HCT116 (cell line): ENCODE measurements around the gene PRRG2. TPM values are rescaled to one million over a fixed set of nuclear protein-coding genes. Genes with fewer than 3 reads are reported as not detected.
A peak's percentile ranks its signal among the peaks of the same experiment; 100 is the strongest.

ENCODE experiments used
- ATAC-seq: fragments of 200-7000 bp; cut with Tn5 transposase; 2 replicates; pipeline ENCODE4 v1.9.1; 2020; ENCODE audit warnings: mild to moderate bottlenecking, moderate library complexity
- BruUV-seq: library from RNA; stranded (reverse); fragments of 400-500 nt; replicated peaks from 2 replicates; lab custom pipeline; 2021; lab: Mats Ljungman, UMichigan
- CTCF ChIA-PET: fragments of 300-600 bp; sonication (Branson Sonifier 250); formaldehyde crosslinking; loops from one replicate; lab custom pipeline; 2021; ENCODE audit warnings: antibody characterized with exemption; lab: Charles Lee
- POLR2A ChIA-PET: fragments of 300-600, 350-600 bp; sonication (Branson Sonifier 250); formaldehyde crosslinking; loops from one replicate; lab custom pipeline; 2021; ENCODE audit warnings: antibody characterized with exemption; lab: Charles Lee
- RAD21 ChIA-PET, 2 experiments: fragments of 300-600 bp; sonication (Branson Sonifier 250); formaldehyde crosslinking; loops; one replicate each; lab custom pipeline; 2023; ENCODE audit warnings: low total read pairs in 2 of 2; ENCODE audit not compliant: uncharacterized antibody in 2 of 2, unreplicated experiment in 2 of 2, low non-redundant PET in 1 of 2; lab: Charles Lee
- DNase-seq: peaks from one replicate; pipeline ENCODE4 v3.0.0-alpha.2; 2010; ENCODE audit warnings: low read depth, low spot score
- H2AFZ ChIP-seq: fragments of 200-600 bp; shearing (Covaris generic), sonication (generic); 2 replicates; pipeline ENCODE4 v1.6.1; 2017; ENCODE audit warnings: low read depth, mixed run types, mixed read lengths, antibody characterized with exemption, low read length; ENCODE audit not compliant: poor library complexity, severe bottlenecking
- H3K27ac ChIP-seq: 2 replicates; pipeline ENCODE4 v1.5.1; 2012; ENCODE audit warnings: low read depth, low read length
- H3K27me3 ChIP-seq: fragments of 200-600 bp; sonication (generic); 2 replicates; pipeline ENCODE4 v1.6.1; 2016; ENCODE audit warnings: mixed run types, low read length, mixed read lengths; ENCODE audit not compliant: insufficient read depth
- H3K36me3 ChIP-seq, 2 experiments: fragments of 200-500 bp in 1 of 2; fragments of 200-600 bp in 1 of 2; sonication (Bioruptor generic) in 1 of 2; sonication (generic) in 1 of 2; 2 replicates each; pipeline versions ENCODE4 v1.5.1 to v1.6.1; 2014 to 2016; ENCODE audit warnings: low read length in 2 of 2, inconsistent platforms in 1 of 2, mixed read lengths in 1 of 2, mixed run types in 1 of 2; ENCODE audit not compliant: insufficient read depth in 2 of 2, control insufficient read depth in 1 of 2
- H3K4me1 ChIP-seq, 2 experiments: fragments of 200-600 bp in 1 of 2; sonication (generic) in 1 of 2; 2 replicates each; pipeline versions ENCODE4 v1.5.1 to v1.6.1; 2012 to 2017; ENCODE audit warnings: low read length in 2 of 2, inconsistent platforms in 1 of 2, mild to moderate bottlenecking in 1 of 2, mixed read lengths in 1 of 2, mixed run types in 1 of 2, moderate library complexity in 1 of 2; ENCODE audit not compliant: insufficient read depth in 2 of 2, control insufficient read depth in 1 of 2
- H3K4me2 ChIP-seq: fragments of 200-600 bp; sonication (generic); 2 replicates; pipeline ENCODE4 v1.6.1; 2017; ENCODE audit warnings: mixed run types, low read length, mixed read lengths
- H3K4me3 ChIP-seq, 2 experiments: fragments of 200-600 bp in 1 of 2; sonication (generic) in 1 of 2; replicated peaks in 1 of 2; 2 replicates each; pipeline ENCODE4 v1.5.1; 2011 to 2016; ENCODE audit warnings: low read length in 2 of 2, control low read depth in 1 of 2, low read depth in 1 of 2, mild to moderate bottlenecking in 1 of 2, mixed read lengths in 1 of 2, mixed run types in 1 of 2
- H3K79me2 ChIP-seq: fragments of 200-600 bp; sonication (generic); 2 replicates; pipeline ENCODE4 v1.6.1; 2017; ENCODE audit warnings: mild to moderate bottlenecking, mixed run types, low read length, moderate library complexity, mixed read lengths; ENCODE audit not compliant: insufficient read depth
- H3K9ac ChIP-seq: fragments of 200-600 bp; sonication (generic); 2 replicates; pipeline ENCODE4 v1.6.1; 2016; ENCODE audit warnings: low read length, mixed read lengths
- H3K9me2 ChIP-seq: fragments of 200-600 bp; sonication (generic), shearing (Covaris generic); 2 replicates; pipeline ENCODE4 v1.6.1; 2017; ENCODE audit warnings: mixed run types, mild to moderate bottlenecking, moderate library complexity; ENCODE audit not compliant: insufficient read depth
- H3K9me3 ChIP-seq, 2 experiments: fragments of 200-500 bp in 1 of 2; fragments of 200-600 bp in 1 of 2; sonication (Bioruptor generic) in 1 of 2; sonication (generic) in 1 of 2; 2 replicates each; pipeline ENCODE4 v1.6.1; 2014 to 2017; ENCODE audit warnings: low read length in 2 of 2, mixed read lengths in 2 of 2, inconsistent platforms in 1 of 2, low read depth in 1 of 2, mild to moderate bottlenecking in 1 of 2, mixed run types in 1 of 2, moderate library complexity in 1 of 2; ENCODE audit not compliant: control insufficient read depth in 1 of 2, insufficient read depth in 1 of 2
- H4K20me1 ChIP-seq: fragments of 200-600 bp; sonication (generic), shearing (Covaris generic); 2 replicates; pipeline ENCODE4 v1.6.1; 2017; ENCODE audit warnings: mixed run types, mild to moderate bottlenecking, moderate library complexity; ENCODE audit not compliant: insufficient read depth
- CBX3 ChIP-seq: IDR thresholded peaks from 2 replicates; pipeline ENCODE4 v1.6.1; 2012; ENCODE audit warnings: low read depth
- CEBPB ChIP-seq: IDR thresholded peaks from 2 replicates; pipeline ENCODE4 v1.6.1; 2012; ENCODE audit warnings: low read depth
- EGR1 ChIP-seq: IDR thresholded peaks from 2 replicates; pipeline ENCODE4 v1.6.1; 2012; ENCODE audit warnings: low read depth
- ELF1 ChIP-seq: IDR thresholded peaks from 2 replicates; pipeline ENCODE4 v1.6.1; 2012; ENCODE audit warnings: low read depth, borderline replicate concordance
- EZH2phosphoT487 ChIP-seq: fragments of 200-600 bp; IDR thresholded peaks from 2 replicates; pipeline ENCODE4 v1.6.1; 2018; ENCODE audit warnings: antibody characterized with exemption, borderline replicate concordance
- JUND ChIP-seq: IDR thresholded peaks from 2 replicates; pipeline ENCODE4 v1.6.1; 2012
- POLR2AphosphoS5 ChIP-seq: IDR thresholded peaks from 2 replicates; pipeline ENCODE4 v1.6.1; 2011; ENCODE audit warnings: mild to moderate bottlenecking, low read depth, low read length, moderate library complexity
- ZFX ChIP-seq: fragments of 450-650 bp; IDR thresholded peaks from 2 replicates; pipeline ENCODE4 v1.6.1; 2017
- intact Hi-C: fragments of 100-400 bp; cut with micrococcal nuclease; formaldehyde crosslinking; loops from 2 replicates; pipeline ENCODE4 v1.10.0; 2022
- total RNA-seq: library from RNA; stranded (reverse); gene quantifications from one replicate; pipeline ENCODE4 v1.2.1, GENCODE V29; 2021; ENCODE audit not compliant: unreplicated experiment
- TF ChIP-seq, protein P1 (sequence below): IDR thresholded peaks from 2 replicates; pipeline ENCODE4 v1.6.1; 2011; ENCODE audit warnings: mild to moderate bottlenecking, low read length, moderate library complexity; ENCODE audit not compliant: insufficient replicate concordance; ENCODE audit errors: extremely low read depth
- TF ChIP-seq, protein P2 (sequence below): IDR thresholded peaks from 2 replicates; pipeline ENCODE4 v1.6.1; 2012
- TF ChIP-seq, protein P3 (sequence below): IDR thresholded peaks from 2 replicates; pipeline ENCODE4 v1.6.1; 2012

PRRG2 gene
- total RNA-seq, 1 experiment from 2014 or later, result 6.2 TPM

DNA sequence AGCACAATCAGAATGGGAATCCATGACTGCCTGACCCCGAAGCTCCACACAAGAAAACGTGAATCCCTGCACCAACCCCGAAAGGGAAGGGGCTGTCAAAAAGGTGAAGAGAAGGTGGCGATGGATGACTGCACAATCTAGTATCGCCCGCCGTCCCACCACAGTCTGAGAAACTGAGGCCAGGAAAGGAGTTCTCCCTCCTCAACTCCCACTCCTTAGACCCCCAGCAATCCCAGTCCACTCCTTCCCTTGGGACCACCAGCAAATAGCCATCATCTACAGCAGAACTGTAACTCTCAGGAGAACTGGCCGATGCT, 1.2 kb upstream of the PRRG2 start:
- Histone ChIP-seq H3K9me2 (no peaks in the 10 kb centered on the region), H3K4me2 (peak overlapping the region; percentile 97), H3K27me3 (no peaks in the 10 kb centered on the region), H3K36me3 (peaks cover 4 to 6% of the 10 kb centered on the region in 2 experiments; a peak in 2 of 4 replicates), H3K9me3 (no peaks in the 10 kb centered on the region), H3K4me1 (peaks cover 23 to 55% of the 10 kb centered on the region in 2 experiments), H3K9ac (peak overlapping the region; percentile 91), H3K79me2 (peaks cover 52% of the 10 kb centered on the region), H3K4me3 (peak overlapping the region; percentile 86 to 99), H3K27ac (peak overlapping the region; percentile 56), H4K20me1 (no peaks in the 10 kb centered on the region), H2AFZ (no peak overlapping the region)
- DNase-seq, result no peak
- TF ChIP-seq EGR1 (no peak), CBX3 (no peak), ELF1 (no peak), POLR2AphosphoS5 (no peak), EZH2phosphoT487 (no peak), CEBPB (no peak), JUND (no peak), ZFX (no peak)
- TF ChIP-seq, protein P1, sequence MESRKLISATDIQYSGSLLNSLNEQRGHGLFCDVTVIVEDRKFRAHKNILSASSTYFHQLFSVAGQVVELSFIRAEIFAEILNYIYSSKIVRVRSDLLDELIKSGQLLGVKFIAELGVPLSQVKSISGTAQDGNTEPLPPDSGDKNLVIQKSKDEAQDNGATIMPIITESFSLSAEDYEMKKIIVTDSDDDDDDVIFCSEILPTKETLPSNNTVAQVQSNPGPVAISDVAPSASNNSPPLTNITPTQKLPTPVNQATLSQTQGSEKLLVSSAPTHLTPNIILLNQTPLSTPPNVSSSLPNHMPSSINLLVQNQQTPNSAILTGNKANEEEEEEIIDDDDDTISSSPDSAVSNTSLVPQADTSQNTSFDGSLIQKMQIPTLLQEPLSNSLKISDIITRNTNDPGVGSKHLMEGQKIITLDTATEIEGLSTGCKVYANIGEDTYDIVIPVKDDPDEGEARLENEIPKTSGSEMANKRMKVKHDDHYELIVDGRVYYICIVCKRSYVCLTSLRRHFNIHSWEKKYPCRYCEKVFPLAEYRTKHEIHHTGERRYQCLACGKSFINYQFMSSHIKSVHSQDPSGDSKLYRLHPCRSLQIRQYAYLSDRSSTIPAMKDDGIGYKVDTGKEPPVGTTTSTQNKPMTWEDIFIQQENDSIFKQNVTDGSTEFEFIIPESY, result no peak
- TF ChIP-seq, protein P2, sequence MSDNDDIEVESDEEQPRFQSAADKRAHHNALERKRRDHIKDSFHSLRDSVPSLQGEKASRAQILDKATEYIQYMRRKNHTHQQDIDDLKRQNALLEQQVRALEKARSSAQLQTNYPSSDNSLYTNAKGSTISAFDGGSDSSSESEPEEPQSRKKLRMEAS, result no peak
- TF ChIP-seq, protein P3, sequence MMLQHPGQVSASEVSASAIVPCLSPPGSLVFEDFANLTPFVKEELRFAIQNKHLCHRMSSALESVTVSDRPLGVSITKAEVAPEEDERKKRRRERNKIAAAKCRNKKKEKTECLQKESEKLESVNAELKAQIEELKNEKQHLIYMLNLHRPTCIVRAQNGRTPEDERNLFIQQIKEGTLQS, result no peak
- CTCF ChIA-PET, result interaction anchor here (1.4 to 4.0 kb wide), 3 partner anchors 9 to 101 kb away, joined by 3 to 22 read pairs (median 3); no protein-coding TSS in a partner anchor
- RAD21 ChIA-PET, result interaction anchor here in 1 of 2 experiments (1.1 kb wide), 1 partner anchor 13 kb away, joined by 3 read pairs; no protein-coding TSS in a partner anchor
- intact Hi-C loops, result loop anchor here (2.0 kb wide), 1 partner anchor 61 kb away; the partner anchor contains the start of gene RRAS
- ATAC-seq, result no peak
- no TSS peak for BruUV-seq
- POLR2A ChIA-PET, result interaction anchor here (0.7 to 3.3 kb wide), 7 partner anchors 9 to 96 kb away, joined by 3 to 24 read pairs (median 11); partner anchors contain the start of genes PRMT1, PRR12, RPS11 and RRAS
